ENCODE measurements around the gene EOLA2.

GRCh38 chrX:149916745-149917392 is 21.4 kb downstream of the EOLA2 start:
- TF ChIP-seq, protein P1, sequence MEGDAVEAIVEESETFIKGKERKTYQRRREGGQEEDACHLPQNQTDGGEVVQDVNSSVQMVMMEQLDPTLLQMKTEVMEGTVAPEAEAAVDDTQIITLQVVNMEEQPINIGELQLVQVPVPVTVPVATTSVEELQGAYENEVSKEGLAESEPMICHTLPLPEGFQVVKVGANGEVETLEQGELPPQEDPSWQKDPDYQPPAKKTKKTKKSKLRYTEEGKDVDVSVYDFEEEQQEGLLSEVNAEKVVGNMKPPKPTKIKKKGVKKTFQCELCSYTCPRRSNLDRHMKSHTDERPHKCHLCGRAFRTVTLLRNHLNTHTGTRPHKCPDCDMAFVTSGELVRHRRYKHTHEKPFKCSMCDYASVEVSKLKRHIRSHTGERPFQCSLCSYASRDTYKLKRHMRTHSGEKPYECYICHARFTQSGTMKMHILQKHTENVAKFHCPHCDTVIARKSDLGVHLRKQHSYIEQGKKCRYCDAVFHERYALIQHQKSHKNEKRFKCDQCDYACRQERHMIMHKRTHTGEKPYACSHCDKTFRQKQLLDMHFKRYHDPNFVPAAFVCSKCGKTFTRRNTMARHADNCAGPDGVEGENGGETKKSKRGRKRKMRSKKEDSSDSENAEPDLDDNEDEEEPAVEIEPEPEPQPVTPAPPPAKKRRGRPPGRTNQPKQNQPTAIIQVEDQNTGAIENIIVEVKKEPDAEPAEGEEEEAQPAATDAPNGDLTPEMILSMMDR (IDR thresholded peaks at IDR 0.05): no peak
- no peak for TF ChIP-seq POLR2AphosphoS5 (IDR thresholded peaks at IDR 0.05)
- no peak for TF ChIP-seq POLR2A (IDR thresholded peaks at IDR 0.05)

All from prostate gland (tissue), 2 donors.